Neural crest cell (in vitro differentiated cells): ENCODE measurements around the gene BNIP5. TPM values are rescaled to one million over a fixed set of nuclear protein-coding genes. Genes with fewer than 3 reads are reported as not detected.

Experiments
- DNase-seq: peaks from one replicate; pipeline ENCODE4 v3.0.0; 2021; ENCODE audit warnings: low read depth, mixed read lengths, low spot score
- H3K27ac Mint-ChIP-seq: one replicate; pipeline ENCODE4 v1.8.0; 2021; ENCODE audit warnings: mild to moderate bottlenecking, mixed read lengths; ENCODE audit not compliant: unreplicated experiment
- H3K27me3 Mint-ChIP-seq: 2 replicates; pipeline ENCODE4 v1.8.0; 2021; ENCODE audit warnings: low read depth, mild to moderate bottlenecking, mixed read lengths
- H3K36me3 Mint-ChIP-seq: 2 replicates; pipeline ENCODE4 v1.8.0; 2021; ENCODE audit warnings: low read depth, mild to moderate bottlenecking, mixed read lengths
- H3K4me1 Mint-ChIP-seq: 2 replicates; pipeline ENCODE4 v1.8.0; 2021; ENCODE audit warnings: mixed read lengths
- H3K4me3 Mint-ChIP-seq: one replicate; pipeline ENCODE4 v1.8.0; 2021; ENCODE audit warnings: mild to moderate bottlenecking, mixed read lengths
- H3K9me3 Mint-ChIP-seq: 2 replicates; pipeline ENCODE4 v1.8.0; 2021; ENCODE audit warnings: mixed read lengths
- CTCF ChIP-seq: fragments of 200-600 bp; sonication (generic); conservative IDR thresholded peaks from 2 replicates; pipeline ENCODE4 v1.5.0; 2021; ENCODE audit warnings: antibody characterized with exemption, mild to moderate bottlenecking
- total RNA-seq: library from RNA; stranded (reverse); gene quantifications from 2 replicates; pipeline ENCODE4 v1.2.1, GENCODE V29; 2021

The BNIP5 gene
- total RNA-seq, 1 donor from 2014 or later: not detected

GRCh38 chr6:36312854-36313648 is 23.6 kb downstream of the BNIP5 start:
- peaks cover 3% of the 10 kb centered on the region for H3K27me3 Mint-ChIP-seq
- H3K9me3 Mint-ChIP-seq: no peaks in the 10 kb centered on the region
- H3K36me3 Mint-ChIP-seq: no peaks in the 10 kb centered on the region
- TF ChIP-seq CTCF: no peak
- H3K4me3 Mint-ChIP-seq: no peak overlapping the region
- no peak for DNase-seq
- H3K4me1 Mint-ChIP-seq: peaks cover 7% of the 10 kb centered on the region
- H3K27ac Mint-ChIP-seq: no peak overlapping the region

GRCh38 chr6:36309900-36310299 is 26.8 kb downstream of the BNIP5 start:
- no peak for DNase-seq
- H3K4me3 Mint-ChIP-seq: no peak overlapping the region
- H3K27me3 Mint-ChIP-seq: no peaks in the 10 kb centered on the region
- peaks cover 13% of the 10 kb centered on the region for H3K4me1 Mint-ChIP-seq
- H3K27ac Mint-ChIP-seq: no peak overlapping the region
- H3K9me3 Mint-ChIP-seq: no peaks in the 10 kb centered on the region
- no peak for TF ChIP-seq CTCF
- no peaks in the 10 kb centered on the region for H3K36me3 Mint-ChIP-seq

GRCh38 chr6:36309203-36309602 is 27.5 kb downstream of the BNIP5 start:
- Mint-ChIP-seq H3K4me1 (peaks cover 11% of the 10 kb centered on the region), H3K9me3 (no peaks in the 10 kb centered on the region), H3K36me3 (no peaks in the 10 kb centered on the region), H3K27ac (no peak overlapping the region), H3K4me3 (no peak overlapping the region), H3K27me3 (no peaks in the 10 kb centered on the region)
- no peak for DNase-seq
- TF ChIP-seq CTCF: no peak

GRCh38 chr6:36308514-36308913 is 28.2 kb downstream of the BNIP5 start:
- H3K4me3 Mint-ChIP-seq: no peak overlapping the region
- no peak for TF ChIP-seq CTCF
- H3K4me1 Mint-ChIP-seq: peaks cover 6% of the 10 kb centered on the region
- no peaks in the 10 kb centered on the region for H3K27me3 Mint-ChIP-seq
- H3K9me3 Mint-ChIP-seq: no peaks in the 10 kb centered on the region
- H3K27ac Mint-ChIP-seq: no peak overlapping the region
- no peaks in the 10 kb centered on the region for H3K36me3 Mint-ChIP-seq
- no peak for DNase-seq

- H3K36me3 Mint-ChIP-seq: no peaks in the 10 kb centered on the region
- no peaks in the 10 kb centered on the region for H3K9me3 Mint-ChIP-seq
- peaks cover 6% of the 10 kb centered on the region for H3K4me1 Mint-ChIP-seq
- no peak for TF ChIP-seq CTCF
- no peak for DNase-seq
- no peak overlapping the region for H3K27ac Mint-ChIP-seq
- H3K4me3 Mint-ChIP-seq: no peak overlapping the region
- H3K27me3 Mint-ChIP-seq: no peaks in the 10 kb centered on the region
Measured at GRCh38 chr6:36306375-36306774, 30.3 kb downstream of the BNIP5 start.
